ENCODE data around the gene KRTAP10-11.
"Not testable (repeated sequence)": the region's sequence is repeated elsewhere in the genome, so short reads cannot be mapped to it uniquely, and the experiment has no call there.

KRTAP10-11 gene

GRCh38 chr21:44615466-44615865 is 30.7 kb upstream of the KRTAP10-11 start:
- no peak for DNase-seq

GRCh38 chr21:44615911-44616590 is 30.2 kb upstream of the KRTAP10-11 start:
- no peak for DNase-seq

- DNase-seq = no peak
Measured at GRCh38 chr21:44616591-44616926, 29.7 kb upstream of the KRTAP10-11 start.

DNA sequence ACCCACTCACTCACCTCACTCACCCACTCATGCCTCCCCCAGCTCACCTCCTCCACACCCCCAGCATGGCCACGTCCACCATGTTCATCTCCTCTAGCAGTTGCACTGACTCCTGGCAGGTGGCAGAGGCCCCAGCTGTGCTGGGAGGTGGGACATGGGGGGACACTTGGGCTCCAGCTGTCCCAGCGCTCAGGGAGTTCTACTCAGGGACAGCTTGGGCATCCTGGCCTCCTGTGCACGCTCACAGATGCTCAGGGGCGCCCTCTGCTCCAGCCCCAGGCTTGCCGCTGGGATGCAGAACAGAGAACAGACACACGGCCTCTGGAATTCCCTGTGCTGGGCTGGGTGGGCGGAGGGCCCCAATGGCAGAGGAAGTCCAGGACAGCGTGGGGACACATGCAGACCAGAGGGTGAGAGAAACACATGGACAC is 29.1 kb upstream of the KRTAP10-11 start:
- DNase-seq = no peak

DNA sequence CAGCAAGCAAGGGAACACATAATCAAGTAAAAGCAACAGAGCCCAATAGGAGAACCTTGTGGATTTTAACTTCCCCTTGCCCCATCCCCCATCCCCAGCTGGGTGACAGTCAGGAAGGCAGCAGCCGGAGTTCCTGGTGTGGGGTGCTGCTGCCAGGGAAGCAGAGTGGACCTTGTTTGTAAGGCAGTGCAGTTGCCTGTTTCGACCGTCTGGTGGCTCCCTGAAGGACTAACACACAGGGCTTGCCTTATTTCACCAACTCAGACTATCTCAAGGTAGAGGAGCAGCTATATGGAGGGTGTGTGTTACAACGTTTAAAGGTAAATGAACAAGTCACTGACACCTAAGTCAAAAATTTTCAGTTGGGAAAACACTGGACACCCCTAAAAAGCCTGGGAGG is 27.7 kb upstream of the KRTAP10-11 start:
- no peak for DNase-seq

- no peak for DNase-seq
Measured at GRCh38 chr21:44618909-44619308, 27.3 kb upstream of the KRTAP10-11 start.

- DNase-seq = no peak
Measured at GRCh38 chr21:44619886-44620285, 26.3 kb upstream of the KRTAP10-11 start.

- no peak for DNase-seq
Measured at GRCh38 chr21:44623575-44623974, 22.6 kb upstream of the KRTAP10-11 start.

- no peak for DNase-seq
Measured at GRCh38 chr21:44625756-44626155, 20.5 kb upstream of the KRTAP10-11 start.

- DNase-seq = no peak
Measured at GRCh38 chr21:44626262-44626661, 20.0 kb upstream of the KRTAP10-11 start.

- DNase-seq = no peak
Measured at GRCh38 chr21:44626673-44627143, 19.5 kb upstream of the KRTAP10-11 start, which contains the start of gene KRTAP10-9. KRTAP10-9 (plus strand) TSS chr21:44627093; CDS start chr21:44627172, 79 bp downstream.

GRCh38 chr21:44627181-44627822 is 18.9 kb upstream of the KRTAP10-11 start:
- DNase-seq = not testable (repeated sequence)

DNA sequence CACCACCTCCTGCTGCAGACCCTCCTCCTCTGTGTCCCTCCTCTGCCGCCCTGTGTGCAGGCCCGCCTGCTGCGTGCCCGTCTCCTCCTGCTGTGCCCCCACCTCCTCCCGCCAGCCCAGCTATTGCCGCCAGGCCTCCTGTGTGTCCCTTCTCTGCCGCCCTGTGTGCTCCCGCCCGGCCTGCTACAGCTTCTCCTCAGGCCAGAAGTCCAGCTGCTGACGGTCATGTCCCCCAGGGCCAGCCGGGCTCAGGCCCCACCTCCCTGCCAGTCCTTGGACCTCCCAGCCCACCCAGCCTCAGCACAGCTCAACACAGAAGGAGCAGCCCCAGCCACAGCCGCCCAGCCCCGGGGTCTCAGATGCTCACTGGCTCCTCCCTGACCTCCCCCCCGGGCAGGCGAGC is 18.4 kb upstream of the KRTAP10-11 start:
- DNase-seq = not testable (repeated sequence)

DNA sequence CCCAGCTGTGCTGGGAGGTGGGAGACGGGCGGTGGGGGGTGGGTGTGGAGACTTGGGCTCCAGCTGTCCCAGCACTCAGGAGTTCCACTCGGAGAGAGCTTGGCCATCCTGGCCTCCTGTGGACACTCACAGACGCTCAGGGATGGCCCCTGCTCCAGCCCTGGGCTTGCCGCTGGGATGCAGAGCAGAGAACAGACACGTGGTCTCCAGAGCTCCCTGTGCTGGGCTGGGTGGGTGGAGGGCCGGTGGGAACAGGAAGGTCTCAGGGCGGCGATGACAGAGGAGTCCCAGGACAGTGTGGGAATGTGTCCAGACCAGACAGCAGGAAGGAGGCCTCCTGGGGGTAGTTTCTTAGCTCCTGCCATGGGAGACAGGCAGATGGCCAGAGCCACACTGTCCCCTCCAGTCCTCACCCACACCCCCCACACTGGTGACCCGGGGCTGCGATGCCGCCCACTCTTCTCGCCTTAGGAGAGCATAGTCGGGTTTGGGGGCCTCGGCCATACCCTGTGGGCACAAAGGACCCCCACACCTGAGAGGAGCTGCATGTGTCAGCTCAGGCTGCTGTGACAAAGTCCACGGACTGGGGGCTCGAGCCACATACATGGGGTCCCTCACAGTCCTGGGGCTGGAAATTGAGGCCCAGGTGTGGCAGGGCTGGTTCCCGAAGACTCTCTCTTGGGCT is 17.4 kb upstream of the KRTAP10-11 start:
- DNase-seq = no peak

GRCh38 chr21:44630440-44630839 is 15.8 kb upstream of the KRTAP10-11 start:
- DNase-seq = no peak

- DNase-seq = no peak
Measured at GRCh38 chr21:44632067-44632466, 14.1 kb upstream of the KRTAP10-11 start.

- DNase-seq = no peak
Measured at GRCh38 chr21:44636209-44637017, 9.8 kb upstream of the KRTAP10-11 start.

- DNase-seq = no peak
Measured at GRCh38 chr21:44637018-44637850, 9.0 kb upstream of the KRTAP10-11 start, which contains the start of gene KRTAP10-10. KRTAP10-10 (plus strand) TSS chr21:44637356; CDS start chr21:44637418, 62 bp downstream.

- DNase-seq = not testable (repeated sequence)
Measured at GRCh38 chr21:44637851-44638348, 8.3 kb upstream of the KRTAP10-11 start.

DNA sequence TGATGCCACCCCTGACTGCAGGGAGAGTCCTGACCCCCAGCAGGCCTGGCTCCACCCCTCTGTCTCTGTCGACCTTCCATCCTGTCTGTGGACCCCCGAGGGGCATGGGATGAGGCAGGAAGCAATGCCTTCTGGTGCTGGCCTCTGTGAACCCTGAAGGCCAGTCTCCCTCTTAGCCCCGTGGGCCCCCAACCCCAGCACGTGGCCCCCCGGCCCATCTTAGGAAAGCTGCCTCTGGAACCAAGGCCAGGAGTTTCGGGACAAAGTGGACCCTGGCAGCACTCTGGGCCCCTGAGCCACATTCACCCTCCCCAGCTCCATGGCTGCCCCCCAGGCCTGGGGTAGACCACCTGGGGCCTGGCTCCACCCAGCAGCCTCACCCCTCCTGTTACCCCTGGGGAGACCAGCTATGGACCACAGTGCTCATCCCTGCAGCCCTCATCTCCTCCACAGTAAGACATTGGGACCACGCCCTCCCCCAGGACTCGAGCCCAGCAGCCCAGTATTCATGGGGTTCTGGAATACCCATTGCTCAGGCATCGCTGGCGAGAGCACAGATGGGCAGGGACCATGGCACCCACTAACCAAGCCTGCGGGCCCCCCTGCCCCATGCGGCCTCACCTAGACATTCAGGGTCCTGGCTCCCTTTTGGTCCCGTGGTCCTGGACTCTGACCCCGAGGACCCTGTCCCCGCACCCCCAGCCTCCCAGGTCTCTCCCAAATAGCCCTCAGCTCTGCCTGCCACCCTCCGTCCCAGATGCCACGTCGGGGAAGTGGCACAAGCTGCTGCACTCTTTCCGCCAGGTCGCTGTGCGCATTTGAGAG is 7.5 kb upstream of the KRTAP10-11 start:
- not testable (repeated sequence) for DNase-seq

DNA sequence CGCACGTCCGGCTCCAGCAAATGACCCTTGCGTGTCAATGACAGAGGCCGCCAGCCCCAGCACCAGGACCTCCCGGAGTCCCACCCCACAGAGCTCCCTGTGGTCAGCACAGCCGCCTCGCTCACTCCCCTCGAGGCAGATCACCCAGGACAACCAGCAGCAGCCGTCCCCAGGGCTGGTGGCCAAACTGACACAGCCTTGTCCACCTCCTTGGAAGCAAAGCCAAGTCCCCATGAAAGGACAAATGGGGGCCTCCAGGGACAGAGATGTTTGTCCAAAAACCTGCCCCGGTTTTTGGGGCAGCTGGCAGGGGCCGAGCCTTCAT is 6.9 kb upstream of the KRTAP10-11 start:
- no peak for DNase-seq
